GM12878 (cell line): ENCODE data around the gene SOBP. TPM values are rescaled to one million over a fixed set of nuclear protein-coding genes. Genes with fewer than 3 reads are reported as not detected.

Experiments
- ATAC-seq: fragments of 200-7000 bp; cut with Tn5 transposase; 3 replicates; pipeline ENCODE4 v1.9.1; 2020; ENCODE audit warnings: mild to moderate bottlenecking, moderate library complexity
- BruUV-seq: library from RNA; stranded (reverse); fragments of 400-500 nt; replicated peaks from 2 replicates; lab custom pipeline; 2021; lab: Mats Ljungman, UMichigan
- CTCF ChIA-PET: fragments of 300-600 bp; sonication (Branson Sonifier 250); formaldehyde crosslinking; extraction: SDS; loops from one replicate; lab custom pipeline; 2021; ENCODE audit warnings: inconsistent platforms; lab: Yijun Ruan, JAX
- POLR2A ChIA-PET: fragments of 350-600 bp; formaldehyde crosslinking; extraction: SDS; loops from one replicate; lab custom pipeline; 2021; ENCODE audit warnings: inconsistent platforms; lab: Charles Lee
- RAD21 ChIA-PET: fragments of 300-600 bp; sonication (Branson Sonifier 250); formaldehyde crosslinking; loops from one replicate; lab custom pipeline; 2023; ENCODE audit warnings: antibody characterized with exemption; ENCODE audit not compliant: unreplicated experiment; lab: Charles Lee
- SMC1A ChIA-PET: fragments of 300-600 bp; sonication (Branson Sonifier 250); formaldehyde crosslinking; loops from one replicate; lab custom pipeline; 2023; ENCODE audit not compliant: unreplicated experiment, uncharacterized antibody; lab: Charles Lee
- DNase-seq: peaks from one replicate; pipeline ENCODE4 v3.0.0-alpha.2; 2011; ENCODE audit warnings: low read depth, low spot score
- FAIRE-seq: peaks from 3 replicates; lab custom pipeline; 2011; peaks lifted over from hg19 to GRCh38; lab: Jason Lieb, UNC
- H2AFZ ChIP-seq: 2 replicates; pipeline ENCODE4 v1.6.0; 2011; ENCODE audit warnings: low read depth, low read length, control low read depth; ENCODE audit not compliant: control insufficient read depth
- H3K27ac ChIP-seq: 2 replicates; pipeline ENCODE4 v1.5.1; 2011; ENCODE audit warnings: control low read depth; ENCODE audit not compliant: control insufficient read depth, insufficient read depth
- H3K27me3 ChIP-seq, 2 experiments: replicated peaks in 1 of 2; 2 replicates each; pipeline versions ENCODE4 v1.6.0 to v1.6.1; 2011; ENCODE audit warnings: low read length in 1 of 2; ENCODE audit not compliant: control insufficient read depth in 2 of 2, insufficient read depth in 2 of 2
- H3K36me3 ChIP-seq, 2 experiments: 2 replicates each; pipeline ENCODE4 v1.5.1; 2011; ENCODE audit warnings: low read length in 1 of 2; ENCODE audit not compliant: control insufficient read depth in 2 of 2, insufficient read depth in 2 of 2
- H3K4me1 ChIP-seq: 2 replicates; pipeline ENCODE4 v1.6.1; 2011; ENCODE audit warnings: mild to moderate bottlenecking, low read length, moderate library complexity, mixed read lengths; ENCODE audit not compliant: control insufficient read depth, insufficient read depth
- H3K4me2 ChIP-seq: 2 replicates; pipeline ENCODE4 v1.6.0; 2011; ENCODE audit warnings: control low read depth; ENCODE audit not compliant: control insufficient read depth, insufficient read depth
- H3K4me3 ChIP-seq: fragments of 200-600 bp; sonication (generic); 2 replicates; pipeline ENCODE4 v1.5.1; 2016
- H3K79me2 ChIP-seq: 2 replicates; pipeline ENCODE4 v1.6.0; 2011; ENCODE audit warnings: low read length; ENCODE audit not compliant: control insufficient read depth, insufficient read depth
- H3K9ac ChIP-seq: 2 replicates; pipeline ENCODE4 v1.8.0; 2011; ENCODE audit warnings: low read length, control low read depth, mixed read lengths; ENCODE audit not compliant: control insufficient read depth, insufficient read depth
- H3K9me3 ChIP-seq: replicated peaks from 3 replicates; pipeline ENCODE4 v1.5.1; 2011; ENCODE audit warnings: mild to moderate bottlenecking, low read length; ENCODE audit not compliant: control insufficient read depth, insufficient read depth
- H4K20me1 ChIP-seq: 2 replicates; pipeline ENCODE4 v1.6.0; 2011; ENCODE audit not compliant: control insufficient read depth, insufficient read depth
- CBFB ChIP-seq: IDR thresholded peaks from 2 replicates; pipeline ENCODE4 v1.6.1; 2016; ENCODE audit warnings: antibody characterized with exemption, low read depth
- E2F8 ChIP-seq: fragments of 450-650 bp; IDR thresholded peaks from 2 replicates; pipeline ENCODE4 v1.6.1; 2018; ENCODE audit warnings: mild to moderate bottlenecking, low read depth, moderate library complexity; ENCODE audit not compliant: partially characterized antibody
- ESRRA ChIP-seq: IDR thresholded peaks from 2 replicates; pipeline ENCODE4 v1.6.1; 2012; ENCODE audit warnings: mild to moderate bottlenecking, low read length, improper control_type of control experiment
- ETV6 ChIP-seq, 2 experiments: fragments of 450-650 bp in 1 of 2; IDR thresholded peaks in 1 of 2; conservative IDR thresholded peaks in 1 of 2; 2 replicates each; pipeline ENCODE4 v1.6.1; 2014; ENCODE audit warnings: antibody characterized with exemption in 1 of 2, borderline replicate concordance in 1 of 2, low read depth in 1 of 2, mild to moderate bottlenecking in 1 of 2, moderate library complexity in 1 of 2
- IKZF1 ChIP-seq: fragments of 450-650 bp; conservative IDR thresholded peaks from 2 replicates; pipeline ENCODE4 v1.6.1; 2017; ENCODE audit warnings: antibody characterized with exemption, mild to moderate bottlenecking
- MXI1 ChIP-seq: fragments of 150-350 bp; IDR thresholded peaks from 2 replicates; pipeline ENCODE4 v1.6.1; 2011; ENCODE audit warnings: low read depth, mild to moderate bottlenecking, inconsistent platforms, low read length, improper control_type of control experiment
- NR2C2 ChIP-seq: IDR thresholded peaks from 2 replicates; pipeline ENCODE4 v1.6.1; 2011; ENCODE audit warnings: borderline replicate concordance, low read depth; ENCODE audit not compliant: control insufficient read depth, insufficient read length
- NR2F1 ChIP-seq: fragments of 450-650 bp; conservative IDR thresholded peaks from 2 replicates; pipeline ENCODE4 v1.6.1; 2017; ENCODE audit warnings: mild to moderate bottlenecking
- RBBP5 ChIP-seq: fragments of 200-600 bp; sonication (generic); conservative IDR thresholded peaks from 2 replicates; pipeline ENCODE4 v1.6.1; 2016
- RUNX3 ChIP-seq: IDR thresholded peaks from 2 replicates; pipeline ENCODE4 v1.6.1; 2012; ENCODE audit warnings: low read length, inconsistent platforms
- SP1 ChIP-seq: IDR thresholded peaks from one replicate; pipeline ENCODE4 v1.6.1; 2011; ENCODE audit warnings: low read depth, low read length
- ZNF207 ChIP-seq: fragments of 450-650 bp; IDR thresholded peaks from 2 replicates; pipeline ENCODE4 v1.6.1; 2014; ENCODE audit warnings: antibody characterized with exemption, mild to moderate bottlenecking, borderline replicate concordance
- WGBS: methylation state at CpG from one replicate; pipeline ENCODE4 v1.1.6; 2016; ENCODE audit warnings: low lambda C conversion rate; ENCODE audit not compliant: insufficient replicate concordance, insufficient coverage; ENCODE audit errors: missing lambda C conversion rate; 5-methylcytosine and 5-hydroxymethylcytosine counted together
- in situ Hi-C: fragments of 300-500 bp; cut with MboI; formaldehyde crosslinking; loops from 9 replicates; pipeline ENCODE4 v1.14.3; 2018; ENCODE audit warnings: mixed read lengths
- intact Hi-C: fragments of 100-400 bp; cut with micrococcal nuclease; formaldehyde crosslinking; loops from one replicate; pipeline ENCODE4 v1.14.2; 2022; ENCODE audit not compliant: unreplicated experiment
- polyA plus RNA-seq, 11 experiments: library from polyadenylated mRNA; depleted of rRNA in 4 of 11; unstranded in 6 of 11; stranded (reverse) in 5 of 11; fragments of >200 nt; fragmentation: Nextera tagmentation in 4 of 11; fragmentation: Illumina TruSeq in 1 of 11; extraction: Ambion mirVana in 4 of 11; extraction: Trizol in 1 of 11; gene quantifications; 1 replicate in 1 of 11; 2 replicates in 10 of 11; pipeline versions ENCODE4 v1.2.1 to v1.2.3, GENCODE V29; 2011 to 2016; ENCODE audit warnings: inconsistent platforms in 2 of 11, missing spikeins in 2 of 11, low read depth in 1 of 11
- total RNA-seq, 4 experiments: library from RNA; depleted of rRNA in 3 of 4; stranded (reverse); fragments of >200 nt in 3 of 4; fragmentation: Illumina TruSeq in 1 of 4; extraction: Trizol in 1 of 4; gene quantifications; 2 replicates each; pipeline versions ENCODE4 v1.2.1 to v1.2.3, GENCODE V29; 2013 to 2021

Gene SOBP
- total and polyA plus RNA-seq, 10 of the 15 experiments (the other 5 are each of a cell fraction or from before 2014, with no cell fraction given): 0.49 to 1.9 (median 0.78) TPM

- TF ChIP-seq MXI1 (no peak), SP1 (no peak), RBBP5 (no peak), E2F8 (no peak), NR2C2 (no peak), IKZF1 (no peak), CBFB (no peak), RUNX3 (no peak)
These were observed 164.0 kb downstream of the SOBP start (continued) for GRCh38 chr6:107653861-107654394.

GRCh38 chr6:107654764-107655163 lies 164.8 kb downstream of the SOBP start:
- no TSS peak for BruUV-seq
- H3K4me1 ChIP-seq: peaks cover 19% of the 10 kb centered on the region
- FAIRE-seq (no peak), DNase-seq (no peak), ATAC-seq (no peak)
- H3K27me3 ChIP-seq: no peaks in the 10 kb centered on the region
- ChIA-PET RAD21 (interaction anchor here (1.1 kb wide), 1 partner anchor 20 kb away, joined by 3 read pairs; no protein-coding TSS in a partner anchor), SMC1A (interaction anchor here (2.1 kb wide), 1 partner anchor 335 kb away, joined by 4 read pairs; no protein-coding TSS in a partner anchor), POLR2A (no interaction called here), CTCF (interaction anchor here (1.3 to 4.8 kb wide), 5 partner anchors 11 to 195 kb away, joined by 3 to 31 read pairs (median 4); partner anchors contain the start of gene PDSS2)
- intact Hi-C loops: loop anchor here (5.0 to 10.0 kb wide), 4 partner anchors 37 to 540 kb away; partner anchors contain the start of gene BEND3
- no peak overlapping the region for H2AFZ ChIP-seq
- H3K4me2 ChIP-seq: no peak overlapping the region
- H3K27ac ChIP-seq: no peak overlapping the region
- no peaks in the 10 kb centered on the region for H3K9me3 ChIP-seq
- in situ Hi-C loops: no loop called here
- no peak overlapping the region for H3K4me3 ChIP-seq
- no peaks in the 10 kb centered on the region for H4K20me1 ChIP-seq
- no peak for TF ChIP-seq ZNF207
- no peak for TF ChIP-seq NR2F1
- TF ChIP-seq IKZF1: no peak
- TF ChIP-seq ESRRA: no peak
- TF ChIP-seq ETV6 (conservative IDR thresholded peaks at IDR 0.05 in 1 of 2, IDR thresholded peaks at IDR 0.05 in 1 of 2; ENCODE audit: borderline replicate concordance in 1 of 2, low read depth in 1 of 2): no peak
- no peaks in the 10 kb centered on the region for H3K36me3 ChIP-seq
- no peaks in the 10 kb centered on the region for H3K79me2 ChIP-seq
- no peak overlapping the region for H3K9ac ChIP-seq
- WGBS: 54% methylated on average over 4 of the region's 4 CpGs
